ENCODE measurements around the gene IMMP2L.

DNA sequence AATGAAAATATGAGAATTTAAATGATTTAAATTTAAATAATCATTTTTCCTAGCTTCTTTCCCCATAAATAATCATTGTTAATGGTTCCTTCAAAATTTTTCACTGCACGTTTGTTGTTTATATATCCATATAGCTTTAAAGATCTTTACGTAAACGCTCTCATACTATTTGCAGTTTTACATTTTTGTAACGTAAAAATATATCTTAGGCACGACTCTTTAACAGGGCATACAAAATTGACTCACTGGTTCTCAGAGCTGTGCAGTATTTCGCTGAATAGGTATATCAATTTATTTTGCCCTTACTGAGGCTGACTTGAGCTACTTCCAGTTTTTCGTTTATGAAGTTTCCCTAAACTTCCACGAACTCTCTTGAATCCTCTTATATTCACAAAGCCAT, 365.6 kb downstream of the IMMP2L start:
- TF ChIP-seq, protein P1, sequence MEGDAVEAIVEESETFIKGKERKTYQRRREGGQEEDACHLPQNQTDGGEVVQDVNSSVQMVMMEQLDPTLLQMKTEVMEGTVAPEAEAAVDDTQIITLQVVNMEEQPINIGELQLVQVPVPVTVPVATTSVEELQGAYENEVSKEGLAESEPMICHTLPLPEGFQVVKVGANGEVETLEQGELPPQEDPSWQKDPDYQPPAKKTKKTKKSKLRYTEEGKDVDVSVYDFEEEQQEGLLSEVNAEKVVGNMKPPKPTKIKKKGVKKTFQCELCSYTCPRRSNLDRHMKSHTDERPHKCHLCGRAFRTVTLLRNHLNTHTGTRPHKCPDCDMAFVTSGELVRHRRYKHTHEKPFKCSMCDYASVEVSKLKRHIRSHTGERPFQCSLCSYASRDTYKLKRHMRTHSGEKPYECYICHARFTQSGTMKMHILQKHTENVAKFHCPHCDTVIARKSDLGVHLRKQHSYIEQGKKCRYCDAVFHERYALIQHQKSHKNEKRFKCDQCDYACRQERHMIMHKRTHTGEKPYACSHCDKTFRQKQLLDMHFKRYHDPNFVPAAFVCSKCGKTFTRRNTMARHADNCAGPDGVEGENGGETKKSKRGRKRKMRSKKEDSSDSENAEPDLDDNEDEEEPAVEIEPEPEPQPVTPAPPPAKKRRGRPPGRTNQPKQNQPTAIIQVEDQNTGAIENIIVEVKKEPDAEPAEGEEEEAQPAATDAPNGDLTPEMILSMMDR (conservative IDR thresholded peaks at IDR 0.05) = no peak
- no peak for TF ChIP-seq ZFX (IDR thresholded peaks at IDR 0.05)

Measured in C4-2B (cell line).